ENCODE results near the gene TRIM44. TPM values are rescaled to one million over a fixed set of nuclear protein-coding genes. Genes with fewer than 3 reads are reported as not detected.
"Not testable (repeated sequence)": the region's sequence is repeated elsewhere in the genome, so short reads cannot be mapped to it uniquely, and the experiment has no call there.

Gene TRIM44
- total RNA-seq, 3 donors from 2014 or later, result 31.2 to 47.0 (median 33.1) TPM

DNA sequence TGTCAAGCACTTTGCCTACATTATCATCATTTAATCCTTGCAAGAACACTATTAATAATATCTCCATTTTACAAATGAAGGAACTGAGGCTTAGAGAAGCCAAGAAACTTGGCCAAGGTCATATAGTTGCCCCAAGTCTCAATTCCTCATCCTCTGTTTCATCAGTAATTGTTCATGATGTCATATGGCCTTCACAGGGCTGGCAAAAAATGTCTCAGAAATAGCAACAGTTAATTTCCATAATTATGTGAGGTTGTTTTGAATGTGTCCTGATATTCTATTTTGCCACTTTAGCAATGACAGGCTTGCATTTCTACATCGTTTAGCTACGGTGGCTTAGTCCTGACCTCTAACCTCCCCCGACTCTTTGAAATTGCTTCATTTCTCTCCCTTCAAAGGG is 20.6 kb upstream of the TRIM44 start:
- intact Hi-C loops (cut with DNase I; ENCODE audit: low total_unique reads), result no loop called here
- H3K27ac ChIP-seq, result no peak overlapping the region
- H3K4me3 ChIP-seq, result no peak overlapping the region
- no peak for DNase-seq (ENCODE audit: low spot score in 2 of 2)
- TF ChIP-seq, protein P1, sequence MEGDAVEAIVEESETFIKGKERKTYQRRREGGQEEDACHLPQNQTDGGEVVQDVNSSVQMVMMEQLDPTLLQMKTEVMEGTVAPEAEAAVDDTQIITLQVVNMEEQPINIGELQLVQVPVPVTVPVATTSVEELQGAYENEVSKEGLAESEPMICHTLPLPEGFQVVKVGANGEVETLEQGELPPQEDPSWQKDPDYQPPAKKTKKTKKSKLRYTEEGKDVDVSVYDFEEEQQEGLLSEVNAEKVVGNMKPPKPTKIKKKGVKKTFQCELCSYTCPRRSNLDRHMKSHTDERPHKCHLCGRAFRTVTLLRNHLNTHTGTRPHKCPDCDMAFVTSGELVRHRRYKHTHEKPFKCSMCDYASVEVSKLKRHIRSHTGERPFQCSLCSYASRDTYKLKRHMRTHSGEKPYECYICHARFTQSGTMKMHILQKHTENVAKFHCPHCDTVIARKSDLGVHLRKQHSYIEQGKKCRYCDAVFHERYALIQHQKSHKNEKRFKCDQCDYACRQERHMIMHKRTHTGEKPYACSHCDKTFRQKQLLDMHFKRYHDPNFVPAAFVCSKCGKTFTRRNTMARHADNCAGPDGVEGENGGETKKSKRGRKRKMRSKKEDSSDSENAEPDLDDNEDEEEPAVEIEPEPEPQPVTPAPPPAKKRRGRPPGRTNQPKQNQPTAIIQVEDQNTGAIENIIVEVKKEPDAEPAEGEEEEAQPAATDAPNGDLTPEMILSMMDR (IDR thresholded peaks at IDR 0.05), result no peak
- no peak for TF ChIP-seq POLR2A (IDR thresholded peaks at IDR 0.05)
- H3K27me3 ChIP-seq, result no peaks in the 10 kb centered on the region
- no peaks in the 10 kb centered on the region for H3K4me1 ChIP-seq
- no peaks in the 10 kb centered on the region for H3K36me3 ChIP-seq
- no peaks in the 10 kb centered on the region for H3K9me3 ChIP-seq

DNA sequence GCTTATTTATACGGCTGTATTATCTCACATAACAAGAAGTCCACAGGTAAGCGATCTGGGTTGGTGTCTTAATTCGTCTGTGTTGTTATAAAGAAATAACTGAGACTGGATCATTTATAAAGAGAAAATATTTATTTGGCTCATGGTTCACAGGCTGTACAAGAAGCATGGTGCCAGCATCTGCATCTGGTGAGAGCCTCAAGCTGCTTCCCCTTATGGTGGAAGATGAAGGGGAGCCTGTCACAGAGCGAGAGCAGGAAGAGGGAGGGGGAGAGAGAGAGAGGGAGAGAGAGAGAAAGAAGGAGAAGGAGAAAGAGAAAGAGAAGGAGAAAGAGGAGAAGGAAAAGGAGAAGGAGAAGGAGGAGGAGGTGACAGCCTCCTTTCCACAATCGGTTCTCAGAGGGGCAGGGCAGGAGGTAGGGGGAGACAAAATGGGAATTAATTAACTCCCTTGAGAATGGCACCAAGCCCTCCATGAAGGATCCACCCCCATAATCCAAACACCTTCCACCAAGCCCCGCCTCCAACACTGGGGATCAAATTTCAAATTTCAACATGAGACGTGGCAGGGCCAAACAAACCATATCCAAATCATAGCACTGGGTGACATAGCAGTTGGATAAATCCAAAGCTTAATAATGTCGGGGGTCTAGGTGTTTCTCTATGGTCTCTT is 15.0 kb upstream of the TRIM44 start:
- intact Hi-C loops (cut with DNase I; ENCODE audit: low total_unique reads), result no loop called here
- H3K9me3 ChIP-seq, result no peaks in the 10 kb centered on the region
- no peak for DNase-seq (ENCODE audit: low spot score in 2 of 2)
- H3K4me3 ChIP-seq, result no peak overlapping the region
- no peaks in the 10 kb centered on the region for H3K27me3 ChIP-seq
- no peak for TF ChIP-seq POLR2AphosphoS5 (IDR thresholded peaks at IDR 0.05)
- TF ChIP-seq POLR2A (IDR thresholded peaks at IDR 0.05), result no peak
- TF ChIP-seq, protein P1 (IDR thresholded peaks at IDR 0.05), result no peak
- H3K36me3 ChIP-seq, result no peaks in the 10 kb centered on the region
- H3K4me1 ChIP-seq, result no peaks in the 10 kb centered on the region
- H3K27ac ChIP-seq, result no peak overlapping the region

DNA sequence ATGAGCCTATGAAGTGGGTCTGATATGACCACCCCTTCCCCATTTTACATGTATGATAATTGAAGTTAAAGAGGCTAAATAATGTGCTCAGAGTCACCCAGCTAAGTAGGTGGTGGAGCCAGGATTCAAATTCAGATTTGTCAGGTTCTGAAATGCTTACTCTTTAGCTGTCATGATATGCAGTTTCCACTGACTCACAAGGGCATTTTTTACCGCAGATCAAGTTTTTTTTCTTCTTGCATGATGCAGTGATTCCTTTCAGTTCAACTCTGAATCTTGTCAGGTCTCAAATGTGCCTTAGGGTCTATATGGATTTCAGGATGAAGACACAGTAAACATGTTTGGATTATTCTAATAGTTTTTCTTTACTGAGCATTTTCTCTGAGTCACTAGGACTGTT is 12.6 kb upstream of the TRIM44 start:
- no peak overlapping the region for H3K27ac ChIP-seq

DNA sequence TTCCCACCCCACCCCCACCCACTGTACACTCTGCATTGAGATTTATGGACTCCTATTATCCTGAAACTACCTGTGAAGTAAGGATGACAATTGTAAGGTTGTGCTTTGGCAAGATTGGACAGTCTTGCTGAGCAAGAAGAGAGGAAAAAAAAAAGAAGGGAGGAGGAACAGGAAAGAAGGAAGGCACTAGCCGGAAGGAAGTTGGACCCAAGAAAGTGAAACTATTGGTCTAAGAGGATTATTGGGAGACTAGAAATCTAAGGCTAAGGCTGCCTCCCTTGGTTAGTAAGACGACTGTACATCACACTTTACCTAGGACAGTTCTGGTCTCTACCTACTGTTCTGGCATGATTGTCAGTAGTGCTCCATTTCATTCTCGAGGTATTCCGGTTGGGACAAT is 12.1 kb upstream of the TRIM44 start:
- TF ChIP-seq, protein P1 (IDR thresholded peaks at IDR 0.05), result no peak
- TF ChIP-seq POLR2AphosphoS5 (IDR thresholded peaks at IDR 0.05) (no peak), POLR2A (IDR thresholded peaks at IDR 0.05) (no peak)
- H3K36me3 ChIP-seq, result no peaks in the 10 kb centered on the region
- H3K9me3 ChIP-seq, result no peaks in the 10 kb centered on the region
- no peak overlapping the region for H3K4me3 ChIP-seq
- H3K27me3 ChIP-seq, result no peaks in the 10 kb centered on the region
- intact Hi-C loops (cut with DNase I; ENCODE audit: low total_unique reads), result no loop called here
- H3K4me1 ChIP-seq, result no peaks in the 10 kb centered on the region
- DNase-seq (ENCODE audit: low spot score in 2 of 2), result no peak
- no peak overlapping the region for H3K27ac ChIP-seq

More for the DNA sequence above, 12.6 kb upstream of the TRIM44 start:
- Histone ChIP-seq H3K27me3 (no peaks in the 10 kb centered on the region), H3K4me1 (no peaks in the 10 kb centered on the region), H3K9me3 (no peaks in the 10 kb centered on the region), H3K36me3 (no peaks in the 10 kb centered on the region), H3K4me3 (no peak overlapping the region)
- intact Hi-C loops (cut with DNase I; ENCODE audit: low total_unique reads), result no loop called here
- DNase-seq (ENCODE audit: low spot score in 2 of 2), result no peak
- TF ChIP-seq POLR2A (IDR thresholded peaks at IDR 0.05) (no peak), POLR2AphosphoS5 (IDR thresholded peaks at IDR 0.05) (no peak)
- TF ChIP-seq, protein P1 (IDR thresholded peaks at IDR 0.05), result no peak

DNA sequence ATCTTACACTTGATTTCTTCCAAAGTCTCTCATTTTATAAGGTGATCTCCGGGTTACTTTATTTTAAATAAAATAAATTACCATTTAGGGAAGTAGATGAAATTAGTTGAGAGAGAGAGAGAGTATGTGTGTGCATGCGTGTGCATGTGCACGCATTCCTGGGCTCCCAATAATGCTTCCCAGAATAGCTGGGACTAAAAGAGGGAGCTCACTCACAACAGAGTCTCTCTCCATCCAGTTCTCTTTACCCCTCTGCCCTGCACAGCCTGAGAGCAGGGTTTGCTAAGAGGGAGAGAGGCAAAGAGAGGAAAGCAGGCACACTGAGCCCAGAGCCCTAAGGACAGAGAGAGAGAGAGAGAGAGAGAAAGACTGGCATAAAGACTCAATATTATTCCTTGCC is 11.3 kb upstream of the TRIM44 start:
- Histone ChIP-seq H3K27ac (no peak overlapping the region), H3K36me3 (no peaks in the 10 kb centered on the region), H3K9me3 (no peaks in the 10 kb centered on the region), H3K4me3 (no peak overlapping the region), H3K4me1 (no peaks in the 10 kb centered on the region), H3K27me3 (no peaks in the 10 kb centered on the region)
- intact Hi-C loops (cut with DNase I; ENCODE audit: low total_unique reads), result no loop called here
- TF ChIP-seq POLR2A (IDR thresholded peaks at IDR 0.05), result no peak
- TF ChIP-seq, protein P1 (IDR thresholded peaks at IDR 0.05), result no peak
- no peak for TF ChIP-seq POLR2AphosphoS5 (IDR thresholded peaks at IDR 0.05)
- no peak for DNase-seq (ENCODE audit: low spot score in 2 of 2)

DNA sequence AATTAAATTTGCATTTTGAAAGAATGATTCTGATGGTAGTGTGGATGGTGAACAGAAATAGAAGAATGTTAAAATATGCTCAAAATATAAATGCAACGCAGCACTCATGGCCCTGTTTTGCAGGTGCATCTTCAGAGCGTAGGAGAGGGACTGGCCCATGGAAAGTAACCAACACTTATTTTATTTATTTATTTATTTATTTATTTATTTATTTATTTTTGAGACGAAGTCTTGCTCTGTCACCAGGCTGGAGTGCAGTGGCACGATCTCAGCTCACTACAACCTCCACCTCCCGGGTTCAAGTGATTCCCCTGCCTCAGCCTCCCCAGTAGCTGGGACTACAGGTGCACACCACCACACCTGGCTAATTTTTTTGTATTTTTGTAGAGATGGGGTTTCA is 9.8 kb upstream of the TRIM44 start:
- intact Hi-C loops (cut with DNase I; ENCODE audit: low total_unique reads); H3K9me3 ChIP-seq; H3K4me3 ChIP-seq; H3K27ac ChIP-seq; H3K36me3 ChIP-seq; H3K4me1 ChIP-seq; H3K27me3 ChIP-seq; DNase-seq (ENCODE audit: low spot score in 2 of 2): not testable (repeated sequence)

All from breast epithelium (tissue), 4 donors.